Measurements from ENCODE around the gene ACTR6.

DNA sequence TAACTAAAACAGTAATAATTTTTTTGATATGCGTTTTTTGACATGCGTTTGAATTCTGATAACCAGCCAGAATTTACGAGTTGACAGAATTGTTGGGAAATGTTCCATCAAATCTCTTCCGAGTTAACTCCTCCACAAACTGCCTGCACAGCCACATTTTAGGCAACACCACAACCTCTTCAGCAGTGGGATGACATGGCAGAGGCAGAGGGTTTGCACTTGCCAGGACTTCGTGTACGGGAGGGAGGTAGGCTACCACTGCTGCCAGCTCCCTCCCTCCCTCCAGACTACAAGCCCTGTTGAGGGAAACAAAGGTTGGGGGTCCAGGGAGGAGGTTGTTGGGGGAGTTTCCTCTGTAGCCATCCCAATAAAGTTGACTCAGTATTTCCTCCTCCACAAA is 14.5 kb upstream of the ACTR6 start:
- TF ChIP-seq, protein P1, sequence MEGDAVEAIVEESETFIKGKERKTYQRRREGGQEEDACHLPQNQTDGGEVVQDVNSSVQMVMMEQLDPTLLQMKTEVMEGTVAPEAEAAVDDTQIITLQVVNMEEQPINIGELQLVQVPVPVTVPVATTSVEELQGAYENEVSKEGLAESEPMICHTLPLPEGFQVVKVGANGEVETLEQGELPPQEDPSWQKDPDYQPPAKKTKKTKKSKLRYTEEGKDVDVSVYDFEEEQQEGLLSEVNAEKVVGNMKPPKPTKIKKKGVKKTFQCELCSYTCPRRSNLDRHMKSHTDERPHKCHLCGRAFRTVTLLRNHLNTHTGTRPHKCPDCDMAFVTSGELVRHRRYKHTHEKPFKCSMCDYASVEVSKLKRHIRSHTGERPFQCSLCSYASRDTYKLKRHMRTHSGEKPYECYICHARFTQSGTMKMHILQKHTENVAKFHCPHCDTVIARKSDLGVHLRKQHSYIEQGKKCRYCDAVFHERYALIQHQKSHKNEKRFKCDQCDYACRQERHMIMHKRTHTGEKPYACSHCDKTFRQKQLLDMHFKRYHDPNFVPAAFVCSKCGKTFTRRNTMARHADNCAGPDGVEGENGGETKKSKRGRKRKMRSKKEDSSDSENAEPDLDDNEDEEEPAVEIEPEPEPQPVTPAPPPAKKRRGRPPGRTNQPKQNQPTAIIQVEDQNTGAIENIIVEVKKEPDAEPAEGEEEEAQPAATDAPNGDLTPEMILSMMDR (optimal IDR thresholded peaks at IDR 0.05 in 1 of 3, IDR thresholded peaks at IDR 0.05 in 1 of 3, conservative IDR thresholded peaks at IDR 0.05 in 1 of 3; ENCODE audit: extremely low read depth in 1 of 3, insufficient read depth in 2 of 3, low read length in 3 of 3) = no peak
- no peak for TF ChIP-seq EZH2 (IDR thresholded peaks at IDR 0.05; ENCODE audit: low read length)
